Measurements from ENCODE around the gene RBFA.
"Not testable (repeated sequence)": the region's sequence is repeated elsewhere in the genome, so short reads cannot be mapped to it uniquely, and the experiment has no call there.

RBFA gene

DNA sequence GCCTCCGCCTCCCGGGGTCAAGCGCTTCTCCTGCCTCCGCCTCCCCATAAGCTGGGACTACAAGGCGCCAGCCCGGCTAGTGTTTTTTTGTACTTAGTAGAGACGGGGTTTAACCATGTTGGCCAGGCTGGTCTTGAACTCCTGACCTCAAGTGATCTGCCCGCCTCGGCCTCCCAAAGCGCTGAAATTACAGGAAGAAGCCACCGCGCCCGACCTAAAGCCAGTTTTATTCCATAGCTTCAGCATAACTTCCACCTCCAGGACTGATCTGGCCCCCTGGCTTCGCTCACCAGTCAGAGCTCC lies 45.1 kb upstream of the RBFA start:
- peak overlapping the region; percentile 87 for H3K4me3 ChIP-seq (ENCODE audit: low read depth, low read length)
- TF ChIP-seq, protein P1, sequence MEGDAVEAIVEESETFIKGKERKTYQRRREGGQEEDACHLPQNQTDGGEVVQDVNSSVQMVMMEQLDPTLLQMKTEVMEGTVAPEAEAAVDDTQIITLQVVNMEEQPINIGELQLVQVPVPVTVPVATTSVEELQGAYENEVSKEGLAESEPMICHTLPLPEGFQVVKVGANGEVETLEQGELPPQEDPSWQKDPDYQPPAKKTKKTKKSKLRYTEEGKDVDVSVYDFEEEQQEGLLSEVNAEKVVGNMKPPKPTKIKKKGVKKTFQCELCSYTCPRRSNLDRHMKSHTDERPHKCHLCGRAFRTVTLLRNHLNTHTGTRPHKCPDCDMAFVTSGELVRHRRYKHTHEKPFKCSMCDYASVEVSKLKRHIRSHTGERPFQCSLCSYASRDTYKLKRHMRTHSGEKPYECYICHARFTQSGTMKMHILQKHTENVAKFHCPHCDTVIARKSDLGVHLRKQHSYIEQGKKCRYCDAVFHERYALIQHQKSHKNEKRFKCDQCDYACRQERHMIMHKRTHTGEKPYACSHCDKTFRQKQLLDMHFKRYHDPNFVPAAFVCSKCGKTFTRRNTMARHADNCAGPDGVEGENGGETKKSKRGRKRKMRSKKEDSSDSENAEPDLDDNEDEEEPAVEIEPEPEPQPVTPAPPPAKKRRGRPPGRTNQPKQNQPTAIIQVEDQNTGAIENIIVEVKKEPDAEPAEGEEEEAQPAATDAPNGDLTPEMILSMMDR (IDR thresholded peaks at IDR 0.05; ENCODE audit: borderline replicate concordance, insufficient read depth, low read depth, low read length) = no peak

DNA sequence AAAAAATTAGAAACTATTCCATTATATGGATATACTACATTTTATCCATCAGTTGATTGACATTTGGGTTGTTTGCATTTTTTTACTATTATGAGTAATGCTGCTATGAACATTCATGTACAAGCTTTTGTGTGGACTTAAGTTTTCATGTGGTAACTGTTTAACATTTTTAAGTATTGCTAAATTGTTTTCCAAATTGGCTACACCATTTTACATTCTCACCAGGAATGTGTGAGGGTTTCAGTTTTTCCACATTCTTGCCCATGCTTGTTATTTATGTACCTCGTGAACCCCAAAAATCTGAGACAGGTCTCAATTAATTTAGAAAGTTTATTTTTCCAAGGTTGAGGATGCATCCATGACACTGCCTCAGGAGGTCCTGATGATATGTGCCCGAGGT lies 42.7 kb upstream of the RBFA start:
- TF ChIP-seq, protein P1 (IDR thresholded peaks at IDR 0.05; ENCODE audit: borderline replicate concordance, insufficient read depth, low read depth, low read length) = no peak
- no peak overlapping the region for H3K4me3 ChIP-seq (ENCODE audit: low read depth, low read length)

DNA sequence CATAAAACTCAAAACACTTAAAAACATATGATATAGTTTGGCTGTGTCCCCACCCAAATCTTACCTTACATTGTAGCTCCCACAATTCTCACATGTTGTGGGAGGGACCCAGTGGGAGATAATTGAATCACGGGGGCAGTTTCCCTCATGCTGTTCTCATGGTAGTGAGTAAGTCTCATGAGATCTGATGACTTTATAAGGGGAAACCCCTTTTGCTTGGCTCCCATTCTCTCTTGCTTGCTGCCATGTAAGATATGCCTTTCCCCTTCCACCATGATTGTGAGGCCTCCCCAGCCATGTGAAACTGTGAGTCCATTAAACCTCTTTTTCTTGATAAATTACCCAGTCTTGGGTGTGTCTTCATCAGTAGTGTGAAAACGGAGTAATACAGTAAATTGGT lies 34.5 kb upstream of the RBFA start:
- H3K4me3 ChIP-seq (ENCODE audit: low read depth, low read length) = not testable (repeated sequence)

DNA sequence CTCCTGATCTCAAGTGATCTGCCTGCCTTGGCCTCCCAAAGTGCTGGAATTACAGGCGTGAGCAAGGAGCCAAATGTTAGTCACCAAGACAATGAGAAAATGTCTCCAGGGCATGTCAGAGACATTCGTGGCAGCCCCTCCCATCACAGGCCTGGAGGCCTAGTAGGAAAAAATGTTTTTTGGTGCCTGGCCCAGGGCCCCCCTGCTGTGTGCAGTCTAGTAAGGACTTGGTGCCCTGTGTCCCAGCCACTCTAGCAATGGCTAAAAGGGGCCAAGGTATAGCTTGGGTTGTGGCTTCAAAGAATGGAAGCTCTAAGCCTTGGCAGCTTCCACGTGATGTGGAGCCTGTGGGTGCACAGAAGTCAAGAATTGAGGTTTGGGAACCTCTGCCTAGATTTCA lies 33.4 kb upstream of the RBFA start:
- TF ChIP-seq, protein P1 (IDR thresholded peaks at IDR 0.05; ENCODE audit: borderline replicate concordance, insufficient read depth, low read depth, low read length) = no peak
- H3K4me3 ChIP-seq (ENCODE audit: low read depth, low read length) = no peak overlapping the region

DNA sequence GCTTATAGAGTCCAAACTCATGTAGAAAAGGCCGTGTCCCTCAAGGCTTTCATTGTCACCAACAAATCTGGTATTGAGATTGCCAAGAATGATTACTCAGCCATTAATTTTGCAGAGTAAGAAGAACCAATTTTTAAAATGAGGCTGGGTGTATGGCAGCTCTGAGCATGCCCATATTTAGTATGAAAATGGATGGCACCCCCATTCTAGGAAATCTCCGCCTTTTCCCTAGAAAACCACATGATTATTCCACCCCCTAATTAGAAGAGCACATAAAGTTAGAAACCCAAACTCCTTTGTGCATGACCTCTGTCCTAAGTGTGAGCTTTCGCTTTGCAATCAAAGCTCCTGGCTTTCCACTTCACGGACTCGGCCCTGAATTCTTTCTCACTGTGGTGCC lies 31.8 kb upstream of the RBFA start:
- TF ChIP-seq, protein P1 (IDR thresholded peaks at IDR 0.05; ENCODE audit: borderline replicate concordance, insufficient read depth, low read depth, low read length) = no peak

DNA sequence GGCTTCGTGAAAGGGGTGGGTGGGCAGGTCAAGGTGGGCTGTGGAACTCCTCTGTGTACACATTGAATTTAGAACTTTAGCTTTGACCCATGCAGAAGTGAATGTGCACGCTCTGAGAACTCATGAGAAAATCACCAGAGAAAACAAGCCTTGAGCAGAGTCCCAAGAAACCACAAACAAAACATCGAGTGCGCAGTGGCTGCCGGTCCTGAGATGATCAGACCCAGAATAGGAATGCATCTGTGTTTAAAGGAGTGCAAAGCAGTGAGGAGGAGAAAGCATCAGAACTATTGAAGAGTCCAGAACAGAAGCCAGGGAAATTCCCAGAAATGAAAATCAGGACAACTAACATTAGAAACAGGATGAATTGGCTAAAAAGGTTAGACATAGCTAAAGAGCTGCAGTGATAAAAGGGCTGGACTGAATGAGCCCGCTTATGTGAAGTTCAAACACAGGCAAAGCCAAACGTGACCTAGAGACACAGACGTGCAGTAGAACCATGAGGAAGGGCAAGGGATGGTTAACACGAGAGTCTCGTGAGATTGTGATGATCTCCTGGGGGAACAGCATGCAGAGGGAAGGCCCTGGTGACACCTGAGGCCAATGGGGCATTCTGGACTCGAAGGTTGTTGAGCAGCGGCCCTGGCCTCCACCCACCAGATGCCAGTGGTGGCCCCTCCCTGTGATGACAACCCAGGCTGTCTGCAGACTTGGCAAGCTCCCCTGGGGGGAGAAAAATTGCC lies 29.5 kb upstream of the RBFA start:
- H3K4me3 ChIP-seq (ENCODE audit: low read depth, low read length) = no peak overlapping the region
- TF ChIP-seq, protein P1 (IDR thresholded peaks at IDR 0.05; ENCODE audit: borderline replicate concordance, insufficient read depth, low read depth, low read length) = no peak

More for the DNA sequence above, 31.8 kb upstream of the RBFA start:
- H3K4me3 ChIP-seq (ENCODE audit: low read depth, low read length) = no peak overlapping the region

DNA sequence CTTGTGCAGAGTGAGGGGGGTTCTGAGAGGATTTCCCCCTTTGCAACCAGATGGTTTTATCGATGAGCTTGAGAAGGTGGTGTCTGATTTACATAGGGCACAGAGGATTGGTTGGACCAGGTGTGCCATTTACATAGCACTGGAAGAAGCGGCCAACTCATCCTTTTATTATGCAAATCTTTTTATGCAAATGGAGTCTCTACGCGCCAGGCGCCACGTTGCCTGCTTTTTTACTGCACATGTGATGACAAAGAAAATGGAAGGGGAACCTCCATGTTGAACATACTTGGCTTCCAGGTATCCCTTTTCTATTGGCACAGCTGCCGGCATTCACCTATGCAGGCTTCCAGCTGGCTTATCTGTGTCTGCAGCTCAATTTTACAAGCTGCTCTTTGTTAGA lies 27.5 kb upstream of the RBFA start:
- no peak overlapping the region for H3K4me3 ChIP-seq (ENCODE audit: low read depth, low read length)
- TF ChIP-seq, protein P1 (IDR thresholded peaks at IDR 0.05; ENCODE audit: borderline replicate concordance, insufficient read depth, low read depth, low read length) = no peak
